AG09319 (cell line): ENCODE results near the gene BBS9.
"Not testable (repeated sequence)": the region's sequence is repeated elsewhere in the genome, so short reads cannot be mapped to it uniquely, and the experiment has no call there.

Experiments used
- DNase-seq: peaks from one replicate; pipeline ENCODE4 v3.0.0-alpha.2; 2010; ENCODE audit warnings: low read depth; ENCODE audit errors: extremely low read depth
- CTCF ChIP-seq: IDR thresholded peaks from 2 replicates; pipeline ENCODE4 v1.5.1; 2011; ENCODE audit warnings: low read depth, mild to moderate bottlenecking, inconsistent platforms, low read length, moderate library complexity

BBS9 gene

GRCh38 chr7:33503014-33503413 is 373.6 kb downstream of the BBS9 start:
- no peak for TF ChIP-seq CTCF
- DNase-seq, result no peak

DNA sequence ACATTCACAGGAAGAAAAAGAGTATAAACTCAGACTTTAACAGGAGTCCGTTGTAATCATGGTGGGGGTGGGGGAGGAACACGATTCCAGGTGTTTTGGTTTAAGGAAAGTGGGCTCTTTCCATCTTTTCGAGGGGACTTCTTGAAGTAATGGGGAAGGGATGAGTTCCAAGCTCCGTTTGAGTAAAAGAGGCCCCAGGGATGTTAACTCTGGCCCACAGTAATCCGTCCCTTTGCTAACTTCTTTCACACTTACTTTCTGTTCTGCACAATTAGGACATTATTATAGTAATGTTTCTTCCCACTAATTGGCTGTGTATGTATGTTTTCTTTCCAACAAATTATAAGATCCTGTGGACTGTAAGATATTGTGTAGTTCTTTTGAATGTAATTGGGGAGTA is 374.4 kb downstream of the BBS9 start:
- no peak for TF ChIP-seq CTCF
- DNase-seq, result no peak

GRCh38 chr7:33504266-33504665 is 374.9 kb downstream of the BBS9 start:
- DNase-seq, result no peak
- no peak for TF ChIP-seq CTCF

DNA sequence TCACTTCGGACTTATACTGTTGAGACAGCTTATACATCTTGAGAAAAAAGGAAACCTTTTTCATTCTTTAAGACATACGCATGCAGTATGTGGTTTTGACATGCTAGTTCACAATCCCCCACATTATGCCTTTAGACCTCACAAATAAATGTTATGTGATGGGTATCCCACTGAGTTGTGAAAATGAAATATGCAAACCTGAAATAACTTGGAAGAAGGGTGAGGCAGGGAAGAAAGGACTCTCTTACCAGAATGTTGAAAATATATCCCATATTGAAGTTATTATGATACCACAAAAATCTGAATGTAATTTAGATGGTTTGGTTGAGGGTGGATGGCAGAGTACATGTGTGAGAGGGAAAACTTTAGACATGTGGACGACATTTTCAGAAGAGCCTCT is 379.8 kb downstream of the BBS9 start:
- no peak for TF ChIP-seq CTCF
- DNase-seq, result no peak

GRCh38 chr7:33511778-33512177 is 382.4 kb downstream of the BBS9 start:
- no peak for DNase-seq
- TF ChIP-seq CTCF, result no peak

DNA sequence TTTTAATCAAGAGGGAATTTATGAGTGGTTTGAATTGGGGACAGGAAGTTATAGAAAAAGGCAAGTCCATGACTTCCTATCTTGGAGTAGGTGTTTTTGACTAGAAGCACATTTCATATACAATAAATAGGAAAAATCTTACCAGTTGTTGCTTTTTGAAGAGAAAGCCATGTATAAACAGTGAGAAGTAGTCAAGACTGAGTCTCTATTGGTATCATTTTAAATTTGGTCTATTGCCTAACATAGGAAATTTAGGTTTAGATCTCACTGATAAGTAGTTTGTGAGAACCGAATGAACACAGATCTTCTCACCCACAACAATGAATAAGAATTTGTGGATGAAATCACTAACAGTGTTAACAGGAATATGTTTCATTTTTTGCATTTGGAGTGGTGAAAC is 387.2 kb downstream of the BBS9 start:
- DNase-seq, result no peak
- no peak for TF ChIP-seq CTCF

GRCh38 chr7:33517191-33517590 is 387.8 kb downstream of the BBS9 start:
- DNase-seq, result no peak
- no peak for TF ChIP-seq CTCF

GRCh38 chr7:33527008-33527407 is 397.6 kb downstream of the BBS9 start:
- not testable (repeated sequence) for DNase-seq

DNA sequence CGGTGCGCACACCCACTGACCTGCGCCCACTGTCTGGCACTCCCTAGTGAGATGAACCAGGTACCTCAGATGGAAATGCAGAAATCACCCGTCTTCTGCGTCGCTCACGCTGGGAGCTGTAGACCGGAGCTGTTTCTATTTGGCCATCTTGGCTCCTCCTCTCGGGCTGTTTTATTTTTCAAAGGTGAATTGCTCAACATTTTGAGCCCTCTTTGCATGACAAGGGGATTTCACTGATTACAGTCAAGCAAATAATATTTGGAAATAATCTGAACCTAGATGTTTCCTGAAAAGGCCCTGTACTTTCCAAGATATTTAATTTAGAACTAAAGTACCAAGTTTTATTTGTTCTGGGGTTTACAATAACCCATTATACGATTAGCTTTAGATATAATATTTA is 398.2 kb downstream of the BBS9 start:
- DNase-seq, result not testable (repeated sequence)
